Fibroblast of skin of scalp (primary cell): ENCODE measurements around the gene HSD17B8.

Source experiments
- DNase-seq: peaks from one replicate; pipeline ENCODE4 v3.0.0-alpha.2; 2013

The HSD17B8 gene

DNA sequence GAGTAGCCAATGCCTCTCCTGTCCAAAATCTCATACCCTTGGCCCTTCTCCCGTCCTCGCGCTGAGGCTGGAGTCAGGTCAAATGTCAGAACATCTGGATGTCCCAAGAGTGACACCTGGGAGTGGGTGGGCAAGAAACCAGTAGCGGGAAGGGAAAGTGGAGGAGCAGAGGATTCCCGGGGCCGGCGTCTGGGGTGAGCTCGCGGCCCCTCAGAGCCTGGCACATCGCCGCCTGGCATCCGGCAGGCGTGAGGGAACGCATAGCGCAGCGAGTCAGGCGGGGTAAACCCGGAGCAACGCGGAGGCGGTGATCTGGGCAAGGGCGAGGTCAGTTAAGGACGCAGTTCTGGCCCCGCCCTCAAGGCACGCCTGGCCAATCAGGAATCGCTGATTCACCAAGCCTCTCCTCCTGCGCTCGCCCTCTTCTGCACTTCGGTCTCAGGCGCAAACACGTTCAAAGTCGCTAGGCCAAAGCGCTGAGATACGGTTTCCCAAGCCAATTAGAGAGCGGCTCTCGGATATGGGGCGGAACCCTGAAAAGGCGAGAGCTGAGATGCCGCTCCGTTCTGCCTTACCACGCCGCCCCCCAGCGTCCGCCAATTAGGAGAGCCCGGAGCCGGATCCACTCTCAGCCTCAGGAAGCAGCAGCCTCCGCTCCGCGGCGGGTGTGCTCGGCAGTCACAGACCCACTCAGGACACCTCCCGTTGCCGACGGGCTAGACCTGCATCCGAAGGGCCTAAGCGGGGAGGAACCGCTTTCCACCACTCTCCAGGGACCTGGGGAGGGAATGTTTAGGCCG lies 44.7 kb downstream of the HSD17B8 start:
- DNase-seq: peak; percentile 99

GRCh38 chr6:33249732-33250630 lies 45.5 kb downstream of the HSD17B8 start:
- peak; percentile 81 for DNase-seq

GRCh38 chr6:33250731-33251130 lies 46.3 kb downstream of the HSD17B8 start:
- DNase-seq: no peak

- peak; percentile 21 for DNase-seq
These were observed 47.0 kb downstream of the HSD17B8 start for GRCh38 chr6:33251395-33252012.

DNA sequence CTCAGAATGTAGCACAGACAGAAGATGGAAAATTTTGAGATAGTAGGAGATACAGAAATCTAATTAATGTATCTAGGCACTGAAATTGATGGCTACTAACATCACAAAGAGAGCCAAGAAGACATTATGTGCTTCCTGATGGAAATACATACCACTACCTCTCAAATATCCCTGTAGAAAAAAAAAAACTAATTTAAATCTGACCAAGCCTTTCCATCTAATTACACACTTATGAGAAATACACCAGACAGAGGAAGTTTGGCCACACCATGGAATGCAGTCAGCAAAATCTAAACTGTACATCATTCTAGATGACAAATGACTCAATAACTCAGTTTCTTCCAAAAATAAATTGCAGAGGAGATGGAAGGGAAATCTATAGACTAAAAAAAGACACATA lies 48.3 kb downstream of the HSD17B8 start:
- DNase-seq: peak; percentile 66

DNA sequence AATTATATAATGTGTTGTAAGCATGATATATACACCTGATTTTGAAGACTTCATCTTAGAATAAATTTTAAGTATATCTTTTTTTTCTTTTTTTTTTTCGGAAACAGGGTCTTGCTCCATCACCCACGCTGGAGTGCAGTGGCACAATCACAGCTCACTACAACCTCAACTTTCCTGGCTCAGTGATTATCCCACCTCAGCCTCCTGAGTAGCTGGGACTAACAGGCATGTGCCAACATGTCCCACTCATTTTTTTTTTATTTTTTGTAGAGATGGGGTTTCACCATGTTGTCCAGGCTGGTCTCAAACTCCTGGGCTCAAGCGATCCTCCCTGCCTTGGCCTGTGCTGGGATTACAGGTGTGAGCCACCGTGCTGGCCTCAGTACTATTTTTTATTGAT lies 50.1 kb downstream of the HSD17B8 start:
- no peak for DNase-seq
